IMR-90 (cell line): ENCODE data around the gene CNPPD1. TPM values are rescaled to one million over a fixed set of nuclear protein-coding genes. Genes with fewer than 3 reads are reported as not detected.

ENCODE experiments used
- ATAC-seq: fragments of 200-7000 bp; cut with Tn5 transposase; 2 replicates; pipeline ENCODE4 v1.9.1; 2020; ENCODE audit warnings: low read depth, mild to moderate bottlenecking, moderate library complexity
- BruUV-seq: library from RNA; stranded (reverse); fragments of 400-500 nt; replicated peaks from 2 replicates; lab custom pipeline; 2021; lab: Mats Ljungman, UMichigan
- CTCF ChIA-PET: fragments of 300-600 bp; formaldehyde crosslinking; extraction: SDS; loops from one replicate; lab custom pipeline; 2021; ENCODE audit warnings: antibody characterized with exemption; lab: Yijun Ruan, JAX
- POLR2A ChIA-PET: fragments of 300-600 bp; sonication (Branson Sonifier 250); formaldehyde crosslinking; loops from one replicate; lab custom pipeline; 2022; ENCODE audit warnings: antibody characterized with exemption; ENCODE audit not compliant: unreplicated experiment; lab: Charles Lee
- DNase-seq: peaks from one replicate; pipeline ENCODE4 v3.0.0; 2013
- H2AFZ ChIP-seq: replicated peaks from 2 replicates; pipeline ENCODE3; 2013; ENCODE audit warnings: low read length, mild to moderate bottlenecking; ENCODE audit not compliant: poor library complexity
- H2AK5ac ChIP-seq: 2 replicates; pipeline ENCODE4 v1.6.1; 2013; ENCODE audit warnings: low read depth, low read length, inconsistent platforms
- H2AK9ac ChIP-seq: replicated peaks from 2 replicates; pipeline ENCODE3; 2013; ENCODE audit warnings: mild to moderate bottlenecking, low read depth, low read length, moderate library complexity; ENCODE audit not compliant: poor library complexity
- H2BK120ac ChIP-seq: 2 replicates; pipeline ENCODE4 v1.6.1; 2013; ENCODE audit warnings: low read depth, low read length, inconsistent platforms
- H2BK15ac ChIP-seq: 3 replicates; pipeline ENCODE4 v1.6.1; 2013; ENCODE audit warnings: low read depth, low read length, inconsistent platforms
- H2BK20ac ChIP-seq: 2 replicates; pipeline ENCODE4 v1.6.1; 2013; ENCODE audit warnings: low read depth, mild to moderate bottlenecking, inconsistent platforms, low read length, moderate library complexity
- H2BK5ac ChIP-seq: 2 replicates; pipeline ENCODE4 v1.6.1; 2013; ENCODE audit warnings: mild to moderate bottlenecking, low read depth, low read length, inconsistent platforms; ENCODE audit not compliant: poor library complexity, severe bottlenecking
- H3K14ac ChIP-seq: replicated peaks from 2 replicates; pipeline ENCODE4 v1.6.1; 2013; ENCODE audit warnings: low read depth, low read length, inconsistent platforms
- H3K18ac ChIP-seq: 2 replicates; pipeline ENCODE4 v1.6.1; 2013; ENCODE audit warnings: low read depth, low read length, control low read depth
- H3K23ac ChIP-seq: 2 replicates; pipeline ENCODE4 v1.6.1; 2013; ENCODE audit warnings: low read depth, low read length, inconsistent platforms
- H3K27ac ChIP-seq: 2 replicates; pipeline ENCODE4 v1.5.1; 2013; ENCODE audit warnings: mild to moderate bottlenecking, control low read depth, low read length; ENCODE audit not compliant: insufficient read depth
- H3K27me3 ChIP-seq: 2 replicates; pipeline ENCODE4 v1.6.1; 2013; ENCODE audit warnings: low read length; ENCODE audit not compliant: control insufficient read depth, insufficient read depth
- H3K36me3 ChIP-seq: 2 replicates; pipeline ENCODE4 v1.6.1; 2013; ENCODE audit warnings: low read length, mixed read lengths; ENCODE audit not compliant: control insufficient read depth, insufficient read depth
- H3K4ac ChIP-seq: 2 replicates; pipeline ENCODE4 v1.6.1; 2013; ENCODE audit warnings: low read depth, low read length, inconsistent platforms
- H3K4me1 ChIP-seq: 2 replicates; pipeline ENCODE4 v1.6.1; 2013; ENCODE audit warnings: low read length, mixed read lengths; ENCODE audit not compliant: control insufficient read depth, insufficient read depth
- H3K4me2 ChIP-seq: 2 replicates; pipeline ENCODE4 v1.6.1; 2013; ENCODE audit warnings: low read depth, mild to moderate bottlenecking, control low read depth, low read length, moderate library complexity
- H3K4me3 ChIP-seq: 2 replicates; pipeline ENCODE4 v1.5.1; 2013; ENCODE audit warnings: low read depth, mild to moderate bottlenecking, control low read depth, low read length, moderate library complexity; ENCODE audit not compliant: insufficient read depth
- H3K56ac ChIP-seq: 2 replicates; pipeline ENCODE4 v1.6.1; 2013; ENCODE audit warnings: low read length, inconsistent platforms; ENCODE audit not compliant: insufficient read depth; ENCODE audit errors: extremely low read depth
- H3K79me1 ChIP-seq, 2 experiments: 2 replicates each; pipeline ENCODE4 v1.6.1; 2013; ENCODE audit warnings: low read length in 2 of 2, inconsistent platforms in 1 of 2, low read depth in 1 of 2
- H3K9ac ChIP-seq: 2 replicates; pipeline ENCODE4 v1.6.1; 2013; ENCODE audit warnings: low read depth, low read length, control low read depth
- H3K9me1 ChIP-seq: 2 replicates; pipeline ENCODE4 v1.6.1; 2013; ENCODE audit warnings: low read length, inconsistent platforms; ENCODE audit not compliant: insufficient read depth
- H3K9me3 ChIP-seq: 2 replicates; pipeline ENCODE4 v1.6.1; 2013; ENCODE audit warnings: low read length; ENCODE audit not compliant: control insufficient read depth, insufficient read depth
- H4K20me1 ChIP-seq: 2 replicates; pipeline ENCODE4 v1.6.1; 2013; ENCODE audit warnings: low read length, inconsistent platforms; ENCODE audit not compliant: insufficient read depth
- H4K5ac ChIP-seq: 2 replicates; pipeline ENCODE4 v1.6.1; 2013; ENCODE audit warnings: mild to moderate bottlenecking, low read depth, low read length, control low read depth
- H4K8ac ChIP-seq, 2 experiments: 2 replicates each; pipeline ENCODE4 v1.6.1; 2013; ENCODE audit warnings: low read depth in 2 of 2, low read length in 2 of 2, control low read depth in 1 of 2, inconsistent platforms in 1 of 2
- H4K91ac ChIP-seq: 2 replicates; pipeline ENCODE4 v1.6.1; 2013; ENCODE audit warnings: low read depth, low read length, inconsistent platforms; ENCODE audit not compliant: insufficient read depth
- CEBPB ChIP-seq: IDR thresholded peaks from 2 replicates; pipeline ENCODE4 v1.6.1; 2012; ENCODE audit warnings: low read depth, low read length, improper control_type of control experiment
- ELK1 ChIP-seq: fragments of 150-350 bp; IDR thresholded peaks from 2 replicates; pipeline ENCODE4 v1.6.1; 2016; ENCODE audit warnings: low read depth, mild to moderate bottlenecking, low read length, moderate library complexity, borderline replicate concordance
- MAFK ChIP-seq: IDR thresholded peaks from 2 replicates; pipeline ENCODE4 v1.6.1; 2012; ENCODE audit warnings: low read depth, low read length, improper control_type of control experiment
- MXI1 ChIP-seq: IDR thresholded peaks from 2 replicates; pipeline ENCODE4 v1.6.1; 2012; ENCODE audit warnings: low read depth, mild to moderate bottlenecking, low read length, moderate library complexity, borderline replicate concordance
- NFE2L2 ChIP-seq: fragments of 150-350 bp; IDR thresholded peaks from 2 replicates; pipeline ENCODE4 v1.6.1; 2016; ENCODE audit warnings: low read depth, mild to moderate bottlenecking, low read length
- RFX5 ChIP-seq: IDR thresholded peaks from 2 replicates; pipeline ENCODE4 v1.8.0; 2012; ENCODE audit warnings: low read depth, mild to moderate bottlenecking, low read length, moderate library complexity
- SMC3 ChIP-seq: fragments of 150-350 bp; IDR thresholded peaks from 2 replicates; pipeline ENCODE4 v1.6.1; 2016; ENCODE audit warnings: low read depth, mild to moderate bottlenecking, antibody characterized with exemption, low read length, moderate library complexity
- USF2 ChIP-seq: fragments of 150-350 bp; IDR thresholded peaks from 2 replicates; pipeline ENCODE4 v1.6.1; 2017; ENCODE audit warnings: mild to moderate bottlenecking, antibody characterized with exemption, low read length, low read depth
- WGBS, 2 experiments: methylation state at CpG; one replicate each; pipeline versions ENCODE4 v1.1.5 to v1.1.7; 2013; ENCODE audit warnings: missing lambda C conversion rate in 2 of 2; ENCODE audit not compliant: insufficient read length in 1 of 2; ENCODE audit errors: extremely low coverage in 2 of 2; 5-methylcytosine and 5-hydroxymethylcytosine counted together
- dilution Hi-C: fragments of 300-500 bp; cut with HindIII; formaldehyde crosslinking; loops from one replicate; pipeline ENCODE4 v1.14.3; 2018; ENCODE audit warnings: low sequenced_read_pairs; ENCODE audit not compliant: unreplicated experiment
- in situ Hi-C: fragments of 300-500 bp; cut with MboI; formaldehyde crosslinking; loops from 3 replicates; pipeline ENCODE4 v1.14.3; 2019; ENCODE audit warnings: low sequenced_read_pairs, inconsistent platforms, mixed read lengths
- intact Hi-C: fragments of 100-400 bp; cut with micrococcal nuclease; formaldehyde crosslinking; loops from 2 replicates; pipeline ENCODE4 v1.10.0; 2022
- polyA plus RNA-seq, 3 experiments: library from polyadenylated mRNA; depleted of rRNA; stranded (reverse); fragments of >200 nt; gene quantifications; 2 replicates each; pipeline ENCODE4 v1.2.3, GENCODE V29; 2012; ENCODE audit warnings: low replicate concordance in 1 of 3
- total RNA-seq: library from RNA; depleted of rRNA; stranded (reverse); fragments of >200 nt; gene quantifications from 2 replicates; pipeline ENCODE4 v1.2.3, GENCODE V29; 2012

CNPPD1 gene
- total and polyA plus RNA-seq, 2 of the 4 experiments (the other 2 are of a cell fraction) = 11.1 to 29.2 TPM

GRCh38 chr2:219197388-219197787 lies 20.7 kb upstream of the CNPPD1 start:
- H2BK15ac ChIP-seq = no peak overlapping the region
- no peak overlapping the region for H2BK20ac ChIP-seq
- no peak overlapping the region for H3K56ac ChIP-seq
- POLR2A ChIA-PET = no interaction called here
- no peak overlapping the region for H3K18ac ChIP-seq
- intact Hi-C loops = no loop called here
- no peak overlapping the region for H4K91ac ChIP-seq
- TF ChIP-seq NFE2L2 (no peak), CEBPB (no peak), SMC3 (no peak), USF2 (no peak), MXI1 (no peak), RFX5 (no peak), MAFK (no peak), ELK1 (no peak)
- H3K4ac ChIP-seq = no peak overlapping the region
- no peaks in the 10 kb centered on the region for H3K36me3 ChIP-seq
- no TSS peak for BruUV-seq
- H3K9me1 ChIP-seq = no peaks in the 10 kb centered on the region
- no peak overlapping the region for H3K9ac ChIP-seq
- peaks cover 12% of the 10 kb centered on the region for H3K27me3 ChIP-seq
- H3K9me3 ChIP-seq = no peaks in the 10 kb centered on the region
- no peak overlapping the region for H2AK9ac ChIP-seq
- no peak overlapping the region for H4K5ac ChIP-seq
- no peak for ATAC-seq
- H3K27ac ChIP-seq = no peak overlapping the region
- H3K14ac ChIP-seq = no peak overlapping the region
- no peak overlapping the region for H3K23ac ChIP-seq
- WGBS, 2 experiments = no CpG with 5 or more reads among the region's 1 CpG
- no peak overlapping the region for H2AK5ac ChIP-seq
- H4K8ac ChIP-seq = no peak overlapping the region
- H3K4me3 ChIP-seq = no peak overlapping the region
- CTCF ChIA-PET = no interaction called here
- no peaks in the 10 kb centered on the region for H4K20me1 ChIP-seq
- no peak overlapping the region for H2BK120ac ChIP-seq
- DNase-seq = no peak
- H3K4me1 ChIP-seq = no peaks in the 10 kb centered on the region
- no peaks in the 10 kb centered on the region for H3K79me1 ChIP-seq
- in situ Hi-C loops = no loop called here
- dilution Hi-C loops = no loop called here
- no peak overlapping the region for H2BK5ac ChIP-seq
- H2AFZ ChIP-seq = no peak overlapping the region
- no peak overlapping the region for H3K4me2 ChIP-seq
